Liver (tissue), 3 donors: ENCODE data around the gene SLIT3.

Experiments
- ATF3 ChIP-seq: IDR thresholded peaks from 2 replicates; pipeline ENCODE4 v1.6.1; 2016; ENCODE audit warnings: antibody characterized with exemption
- CTCF ChIP-seq: fragments of 150-350 bp; IDR thresholded peaks from 2 replicates; pipeline ENCODE4 v1.5.1; 2017; ENCODE audit warnings: improper control_type of control experiment, low read depth, low read length; ENCODE audit not compliant: missing input control
- GABPA ChIP-seq, 2 donors: IDR thresholded peaks in 1 of 2; conservative IDR thresholded peaks in 1 of 2; 2 replicates each; pipeline ENCODE4 v1.6.1; 2016; ENCODE audit warnings: antibody characterized with exemption in 2 of 2, mild to moderate bottlenecking in 1 of 2, moderate library complexity in 1 of 2
- HNF4A ChIP-seq, 2 donors: conservative IDR thresholded peaks; 2 replicates each; pipeline ENCODE4 v1.6.1; 2016; ENCODE audit warnings: antibody characterized with exemption in 2 of 2, mild to moderate bottlenecking in 2 of 2
- JUND ChIP-seq, 2 donors: IDR thresholded peaks; 2 replicates each; pipeline ENCODE4 v1.6.1; 2016; ENCODE audit warnings: antibody characterized with exemption in 2 of 2
- REST ChIP-seq: IDR thresholded peaks from 2 replicates; pipeline ENCODE4 v1.6.1; 2016; ENCODE audit warnings: antibody characterized with exemption, mild to moderate bottlenecking
- RXRA ChIP-seq, 2 donors: IDR thresholded peaks; 2 replicates each; pipeline ENCODE4 v1.6.1; 2017 to 2018; ENCODE audit warnings: antibody characterized with exemption in 2 of 2, mild to moderate bottlenecking in 1 of 2
- SP1 ChIP-seq: IDR thresholded peaks from 2 replicates; pipeline ENCODE4 v1.6.1; 2018; ENCODE audit warnings: antibody characterized with exemption, mild to moderate bottlenecking
- TAF1 ChIP-seq: conservative IDR thresholded peaks from 2 replicates; pipeline ENCODE4 v1.6.1; 2016; ENCODE audit warnings: antibody characterized with exemption, mild to moderate bottlenecking
- YY1 ChIP-seq: IDR thresholded peaks from 2 replicates; pipeline ENCODE4 v1.6.1; 2016; ENCODE audit warnings: antibody characterized with exemption, mild to moderate bottlenecking
- TF ChIP-seq, protein P1 (sequence below): IDR thresholded peaks from 2 replicates; pipeline ENCODE4 v1.6.1; 2016; ENCODE audit warnings: antibody characterized with exemption
- donor health status: healthy.
- donor health status: healthy.

- TF ChIP-seq CTCF (no peak), REST (no peak), ATF3 (no peak), TAF1 (no peak), RXRA (IDR thresholded peaks at IDR 0.05) (no peak), YY1 (no peak), JUND (IDR thresholded peaks at IDR 0.05) (no peak), SP1 (no peak), HNF4A (conservative IDR thresholded peaks at IDR 0.05) (no peak), GABPA (IDR thresholded peaks at IDR 0.05 in 1 of 2, conservative IDR thresholded peaks at IDR 0.05 in 1 of 2) (no peak)
- TF ChIP-seq, protein P1, sequence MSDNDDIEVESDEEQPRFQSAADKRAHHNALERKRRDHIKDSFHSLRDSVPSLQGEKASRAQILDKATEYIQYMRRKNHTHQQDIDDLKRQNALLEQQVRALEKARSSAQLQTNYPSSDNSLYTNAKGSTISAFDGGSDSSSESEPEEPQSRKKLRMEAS = no peak
Measured at GRCh38 chr5:169165052-169165451, 135.9 kb downstream of the SLIT3 start.
